Epithelial cell of esophagus (primary cell): ENCODE results near the gene C16orf96.

ENCODE experiments used
- DNase-seq: peaks from one replicate; pipeline ENCODE4 v3.0.0; 2010; ENCODE audit warnings: low read depth
- H3K4me3 ChIP-seq: 2 replicates; pipeline ENCODE4 v1.5.1; 2011; ENCODE audit warnings: mild to moderate bottlenecking, low read length, control low read depth
- CTCF ChIP-seq: IDR thresholded peaks from 2 replicates; pipeline ENCODE4 v1.5.1; 2011; ENCODE audit warnings: low read depth, mild to moderate bottlenecking, low read length, control low read depth, inconsistent platforms; ENCODE audit not compliant: insufficient read depth; ENCODE audit errors: missing control alignments

The C16orf96 gene

GRCh38 chr16:4515611-4516233 is 40.4 kb upstream of the C16orf96 start:
- DNase-seq = no peak
- H3K4me3 ChIP-seq = no peak overlapping the region
- TF ChIP-seq CTCF = no peak

GRCh38 chr16:4517812-4518680 is 38.1 kb upstream of the C16orf96 start:
- DNase-seq = peak; percentile 48
- no peak overlapping the region for H3K4me3 ChIP-seq
- peak; percentile 61 for TF ChIP-seq CTCF

GRCh38 chr16:4519274-4520058 is 36.7 kb upstream of the C16orf96 start:
- DNase-seq = no peak
- H3K4me3 ChIP-seq = no peak overlapping the region
- TF ChIP-seq CTCF = no peak

GRCh38 chr16:4520913-4521312 is 35.2 kb upstream of the C16orf96 start:
- no peak overlapping the region for H3K4me3 ChIP-seq
- DNase-seq = no peak
- no peak for TF ChIP-seq CTCF

GRCh38 chr16:4522051-4522581 is 34.0 kb upstream of the C16orf96 start:
- no peak for TF ChIP-seq CTCF
- no peak overlapping the region for H3K4me3 ChIP-seq
- no peak for DNase-seq

GRCh38 chr16:4523686-4524085 is 32.5 kb upstream of the C16orf96 start:
- no peak for TF ChIP-seq CTCF
- DNase-seq = no peak
- H3K4me3 ChIP-seq = no peak overlapping the region
